Breast epithelium (tissue), 3 donors: ENCODE data around the gene ZG16B.

Experiments
- CTCF ChIP-seq, 3 donors: fragments of 450-650 bp; IDR thresholded peaks; one replicate each; pipeline ENCODE4 v1.5.1; 2016 to 2017; ENCODE audit warnings: antibody characterized with exemption in 3 of 3, mild to moderate bottlenecking in 3 of 3, moderate library complexity in 3 of 3
- POLR2A ChIP-seq: fragments of 450-650 bp; IDR thresholded peaks from one replicate; pipeline ENCODE4 v1.6.1; 2016; ENCODE audit warnings: antibody characterized with exemption, mild to moderate bottlenecking, moderate library complexity

- TF ChIP-seq CTCF (IDR thresholded peaks at IDR 0.05) (no peak), POLR2A (no peak)
Measured at GRCh38 chr16:2834968-2835367, 4.9 kb downstream of the ZG16B start.
